T-cell (primary cell): Measurements from ENCODE around the gene CCL1. TPM values are rescaled to one million over a fixed set of nuclear protein-coding genes. Genes with fewer than 3 reads are reported as not detected.

Experiments used
- ATAC-seq, 4 experiments: fragments of 200-7000 bp in 3 of 4; fragments of 150-1000 bp in 1 of 4; cut with Tn5 transposase; replicated peaks in 1 of 4; 1 replicate in 3 of 4; 2 replicates in 1 of 4; pipeline ENCODE4 v1.10.0; 2021; ENCODE audit warnings: moderate library complexity in 3 of 4, mild to moderate bottlenecking in 2 of 4, moderate number of reproducible peaks in 1 of 4
- CTCF ChIA-PET, 2 donors: fragments of 300-600 bp; sonication (Branson Sonifier 250); formaldehyde crosslinking; loops; one replicate each; lab custom pipeline; 2022; ENCODE audit warnings: antibody characterized with exemption in 2 of 2; lab: Charles Lee
- POLR2A ChIA-PET, 2 donors: fragments of 300-600 bp; sonication (Branson Sonifier 250); formaldehyde crosslinking; loops; one replicate each; lab custom pipeline; 2022; ENCODE audit warnings: antibody characterized with exemption in 2 of 2; lab: Charles Lee
- DNase-seq, 35 experiments: peaks; one replicate each; pipeline versions ENCODE4 v3.0.0 to v3.0.0-alpha.2; 2013 to 2023
- H3K27ac ChIP-seq: one replicate; pipeline ENCODE4 v1.5.1; 2013; ENCODE audit warnings: low read length
- H3K27me3 ChIP-seq, 2 experiments: replicated peaks in 1 of 2; 1 replicate in 1 of 2; 2 replicates in 1 of 2; pipeline versions ENCODE4 v1.6.1 to v1.7.0; 2013; ENCODE audit warnings: low read length in 1 of 2, mixed read lengths in 1 of 2; ENCODE audit not compliant: control insufficient read depth in 2 of 2, insufficient read depth in 2 of 2; ENCODE audit errors: extremely low read depth in 1 of 2
- H3K36me3 ChIP-seq, 2 donors: 1 replicate in 1 of 2; 2 replicates in 1 of 2; pipeline versions ENCODE4 v1.6.1 to v1.7.0; 2013; ENCODE audit warnings: low read length in 1 of 2; ENCODE audit not compliant: control insufficient read depth in 2 of 2, insufficient read depth in 1 of 2; ENCODE audit errors: extremely low read depth in 1 of 2
- H3K4me1 ChIP-seq, 2 experiments: 1 replicate in 1 of 2; 2 replicates in 1 of 2; pipeline versions ENCODE4 v1.6.1 to v1.7.0; 2013; ENCODE audit warnings: low read length in 2 of 2, mixed read lengths in 1 of 2; ENCODE audit not compliant: insufficient read depth in 2 of 2, control insufficient read depth in 1 of 2; ENCODE audit errors: extremely low read depth in 1 of 2
- H3K4me3 ChIP-seq, 2 donors: 1 replicate in 1 of 2; 2 replicates in 1 of 2; pipeline versions ENCODE4 v1.5.1 to v1.7.0; 2013; ENCODE audit warnings: mild to moderate bottlenecking in 2 of 2, low read length in 1 of 2, moderate library complexity in 1 of 2; ENCODE audit not compliant: control insufficient read depth in 1 of 2; ENCODE audit errors: extremely low read depth in 1 of 2
- H3K9me3 ChIP-seq: 2 replicates; pipeline ENCODE4 v1.7.0; 2013
- H3K27ac Mint-ChIP-seq, 2 donors: one replicate each; pipeline ENCODE4 v1.8.0; 2020 to 2021; ENCODE audit warnings: mild to moderate bottlenecking in 2 of 2, mixed read lengths in 2 of 2
- H3K27me3 Mint-ChIP-seq, 2 donors: one replicate each; pipeline ENCODE4 v1.8.0; 2021 to 2022; ENCODE audit warnings: mixed read lengths in 2 of 2
- H3K36me3 Mint-ChIP-seq: one replicate; pipeline ENCODE4 v1.8.0; 2021; ENCODE audit warnings: mixed read lengths
- H3K4me1 Mint-ChIP-seq, 3 donors: one replicate each; pipeline ENCODE4 v1.8.0; 2020 to 2022; ENCODE audit warnings: mixed read lengths in 3 of 3, mild to moderate bottlenecking in 1 of 3
- H3K4me3 Mint-ChIP-seq, 3 donors: one replicate each; pipeline ENCODE4 v1.8.0; 2020 to 2022; ENCODE audit warnings: mild to moderate bottlenecking in 3 of 3, mixed read lengths in 3 of 3, moderate library complexity in 3 of 3
- H3K9me3 Mint-ChIP-seq, 3 donors: one replicate each; pipeline ENCODE4 v1.8.0; 2020 to 2022; ENCODE audit warnings: mixed read lengths in 3 of 3
- WGBS: methylation state at CpG from one replicate; pipeline ENCODE4 v1.1.5; 2013; ENCODE audit warnings: missing lambda C conversion rate; ENCODE audit not compliant: insufficient coverage; 5-methylcytosine and 5-hydroxymethylcytosine counted together
- total RNA-seq, 35 experiments: library from RNA in 6 of 35; stranded (reverse) in 6 of 35; fragments of 120-200 nt in 1 of 35; gene quantifications; one replicate each; pipeline versions ENCODE4 v1.2.1 to v1.2.4 and lab custom pipeline; 2013 to 2026

The CCL1 gene
- total RNA-seq, 5 donors from 2014 or later (not counting 1 experiment from before 2014, with no cell fraction given), result not detected

DNA sequence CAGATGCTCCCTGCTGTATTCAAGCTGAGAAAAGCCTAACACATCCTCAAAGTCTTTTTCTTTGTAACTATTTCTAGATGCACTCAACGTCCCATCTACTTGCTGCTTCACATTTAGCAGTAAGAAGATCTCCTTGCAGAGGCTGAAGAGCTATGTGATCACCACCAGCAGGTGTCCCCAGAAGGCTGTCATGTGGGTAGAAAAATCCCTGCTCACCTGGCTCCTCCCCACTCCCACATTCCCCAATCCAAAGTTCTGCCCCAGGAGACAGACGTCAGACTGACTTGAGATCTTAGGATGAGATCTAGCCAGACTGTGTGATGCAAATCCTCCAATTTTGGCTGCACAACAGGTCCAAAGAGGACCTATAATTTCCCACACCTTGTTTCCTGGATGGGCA, 5.6 kb downstream of the CCL1 start:
- no peak for ATAC-seq
- Histone ChIP-seq H3K9me3 (no peaks in the 10 kb centered on the region), H3K4me1 (peaks cover 0 to 2% of the 10 kb centered on the region in 2 experiments), H3K4me3 (no peak overlapping the region), H3K27ac (no peak overlapping the region), H3K36me3 (no peaks in the 10 kb centered on the region), H3K27me3 (peaks cover 0 to 12% of the 10 kb centered on the region in 2 experiments)
- Mint-ChIP-seq H3K27me3 (peaks cover 6 to 14% of the 10 kb centered on the region in 2 donors), H3K27ac (no peak overlapping the region), H3K4me3 (no peak overlapping the region), H3K4me1 (no peaks in the 10 kb centered on the region), H3K9me3 (peaks cover 0 to 4% (median 3%) of the 10 kb centered on the region in 3 donors), H3K36me3 (no peaks in the 10 kb centered on the region)
- WGBS, result no CpG with 5 or more reads among the region's 2 CpGs
- ChIA-PET POLR2A (no interaction called here), CTCF (no interaction called here)
- no peak for DNase-seq

GRCh38 chr17:34356194-34356593, 6.8 kb downstream of the CCL1 start, which contains the start of gene CCL13:
Gene CCL13, plus strand, starts transcription at chr17:34356480. Its CDS starts 47 bp downstream, at chr17:34356527.
- peaks cover 0 to 4% (median 3%) of the 10 kb centered on the region in 3 donors for H3K9me3 Mint-ChIP-seq
- no peak within 1 kb of the TSS for H3K4me3 Mint-ChIP-seq
- ChIA-PET CTCF (no interaction called here), POLR2A (no interaction called here)
- no peaks in the 10 kb centered on the region for H3K36me3 Mint-ChIP-seq
- 86% methylated on average over 5 of the region's 5 CpGs for WGBS
- Histone ChIP-seq H3K9me3 (no peaks in the 10 kb centered on the region), H3K4me3 (no peak within 1 kb of the TSS), H3K4me1 (peaks cover 0 to 2% of the 10 kb centered on the region in 2 experiments), H3K27me3 (peaks cover 0 to 9% of the 10 kb centered on the region in 2 experiments), H3K27ac (no peak within 1 kb of the TSS), H3K36me3 (no peaks in the 10 kb centered on the region)
- H3K27ac Mint-ChIP-seq, result no peak within 1 kb of the TSS
- DNase-seq (no peak), ATAC-seq (no peak)
- peaks cover 4 to 10% of the 10 kb centered on the region in 2 donors for H3K27me3 Mint-ChIP-seq
- H3K4me1 Mint-ChIP-seq, result no peaks in the 10 kb centered on the region

GRCh38 chr17:34354637-34355036, 8.4 kb downstream of the CCL1 start:
- peaks cover 4 to 10% of the 10 kb centered on the region in 2 donors for H3K27me3 Mint-ChIP-seq
- no peaks in the 10 kb centered on the region for H3K36me3 ChIP-seq
- H3K9me3 ChIP-seq, result no peaks in the 10 kb centered on the region
- DNase-seq (no peak), ATAC-seq (no peak)
- no peaks in the 10 kb centered on the region for H3K36me3 Mint-ChIP-seq
- H3K9me3 Mint-ChIP-seq, result peaks cover 0 to 4% (median 3%) of the 10 kb centered on the region in 3 donors
- H3K4me3 ChIP-seq, result no peak overlapping the region
- CTCF ChIA-PET, result interaction anchor here in 1 of 2 donors (0.7 kb wide), 2 partner anchors 897 to 1396 kb away, joined by 3 to 4 read pairs; no protein-coding TSS in a partner anchor
- no peak overlapping the region for H3K27ac ChIP-seq
- H3K27ac Mint-ChIP-seq, result no peak overlapping the region
- peaks cover 0 to 14% of the 10 kb centered on the region in 2 experiments for H3K27me3 ChIP-seq
- no peaks in the 10 kb centered on the region for H3K4me1 ChIP-seq
- no peak overlapping the region for H3K4me3 Mint-ChIP-seq
- POLR2A ChIA-PET, result no interaction called here
- no peaks in the 10 kb centered on the region for H3K4me1 Mint-ChIP-seq

DNA sequence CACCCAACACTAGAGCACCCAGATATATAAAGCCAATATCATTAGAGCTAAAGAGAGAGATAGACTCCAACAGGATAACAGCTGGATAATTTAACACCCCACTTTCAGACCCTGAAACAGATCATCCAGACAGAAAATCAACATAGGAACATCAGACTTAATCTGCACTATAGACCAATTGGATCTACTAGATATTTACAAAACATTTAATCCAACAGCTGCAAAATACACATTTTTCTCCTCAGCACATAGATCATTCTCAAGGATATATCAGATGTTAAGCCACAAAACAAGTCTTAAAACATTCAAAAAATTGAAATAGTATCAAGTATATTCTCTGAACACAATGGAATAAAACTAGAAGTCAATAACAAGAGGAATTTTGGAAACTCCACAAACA, 10.8 kb downstream of the CCL1 start:
- CTCF ChIA-PET, result no interaction called here

GRCh38 chr17:34351096-34351495, 11.9 kb downstream of the CCL1 start:
- peaks cover 10 to 11% of the 10 kb centered on the region in 2 donors for H3K27me3 Mint-ChIP-seq
- H3K4me1 ChIP-seq, result no peaks in the 10 kb centered on the region
- DNase-seq (no peak), ATAC-seq (no peak)
- no peaks in the 10 kb centered on the region for H3K36me3 ChIP-seq
- H3K27me3 ChIP-seq, result peaks cover 0 to 6% of the 10 kb centered on the region in 2 experiments
- POLR2A ChIA-PET, result no interaction called here
- H3K4me3 Mint-ChIP-seq, result no peak overlapping the region
- no peak overlapping the region for H3K27ac Mint-ChIP-seq
- WGBS, result no CpG with 5 or more reads among the region's 1 CpG
- H3K4me1 Mint-ChIP-seq, result no peaks in the 10 kb centered on the region
- no peak overlapping the region for H3K27ac ChIP-seq
- CTCF ChIA-PET, result no interaction called here
- H3K4me3 ChIP-seq, result no peak overlapping the region
- peaks cover 0 to 4% (median 3%) of the 10 kb centered on the region in 3 donors for H3K9me3 Mint-ChIP-seq
- H3K9me3 ChIP-seq, result no peaks in the 10 kb centered on the region
- H3K36me3 Mint-ChIP-seq, result no peaks in the 10 kb centered on the region

More for the DNA sequence above, 10.8 kb downstream of the CCL1 start:
- POLR2A ChIA-PET, result no interaction called here
- H3K9me3 Mint-ChIP-seq, result peaks cover 0 to 4% (median 3%) of the 10 kb centered on the region in 3 donors
- ATAC-seq, result no peak
- Histone ChIP-seq H3K4me3 (no peak overlapping the region), H3K9me3 (no peaks in the 10 kb centered on the region), H3K36me3 (no peaks in the 10 kb centered on the region), H3K4me1 (no peaks in the 10 kb centered on the region), H3K27ac (no peak overlapping the region), H3K27me3 (peaks cover 0 to 11% of the 10 kb centered on the region in 2 experiments)
- DNase-seq, result no peak
- H3K27ac Mint-ChIP-seq, result no peak overlapping the region
- no peaks in the 10 kb centered on the region for H3K4me1 Mint-ChIP-seq
- H3K27me3 Mint-ChIP-seq, result peaks cover 7 to 11% of the 10 kb centered on the region in 2 donors
- H3K4me3 Mint-ChIP-seq, result no peak overlapping the region
- no peaks in the 10 kb centered on the region for H3K36me3 Mint-ChIP-seq

DNA sequence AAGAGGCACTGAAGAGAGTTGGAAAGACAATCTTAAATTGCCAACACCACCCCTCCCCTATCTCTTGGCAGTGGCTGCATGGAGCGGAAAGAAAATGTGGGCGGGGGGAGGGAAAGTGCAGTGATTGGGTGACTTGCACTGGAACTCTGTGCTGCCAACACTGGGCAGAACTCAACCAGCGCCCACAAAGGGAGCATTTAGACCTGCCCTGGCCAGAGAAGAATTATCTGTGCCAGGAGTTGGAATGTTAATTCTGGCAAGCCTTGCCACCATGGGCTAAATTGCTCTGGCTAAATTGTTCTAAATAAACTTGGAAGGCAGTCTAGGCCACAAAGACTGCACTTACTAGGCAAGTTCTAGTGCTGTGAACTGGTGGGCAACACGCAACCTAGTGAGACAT, 13.3 kb downstream of the CCL1 start:
- H3K4me1 ChIP-seq, result no peaks in the 10 kb centered on the region
- DNase-seq, result no peak
- H3K27me3 ChIP-seq, result peaks cover 0 to 5% of the 10 kb centered on the region in 2 experiments
- H3K9me3 ChIP-seq, result no peaks in the 10 kb centered on the region
- H3K27ac ChIP-seq, result no peak overlapping the region
- ATAC-seq, result no peak
- H3K27me3 Mint-ChIP-seq, result peaks cover 14 to 15% of the 10 kb centered on the region in 2 donors
- H3K4me3 Mint-ChIP-seq, result no peak overlapping the region
- no peaks in the 10 kb centered on the region for H3K4me1 Mint-ChIP-seq
- peaks cover 0 to 4% (median 3%) of the 10 kb centered on the region in 3 donors for H3K9me3 Mint-ChIP-seq
- H3K27ac Mint-ChIP-seq, result no peak overlapping the region
- CTCF ChIA-PET, result no interaction called here
- POLR2A ChIA-PET, result no interaction called here
- H3K4me3 ChIP-seq, result no peak overlapping the region
- no peaks in the 10 kb centered on the region for H3K36me3 Mint-ChIP-seq
- WGBS, result 67% methylated on average over 1 of the region's 4 CpGs
- no peaks in the 10 kb centered on the region for H3K36me3 ChIP-seq

DNA sequence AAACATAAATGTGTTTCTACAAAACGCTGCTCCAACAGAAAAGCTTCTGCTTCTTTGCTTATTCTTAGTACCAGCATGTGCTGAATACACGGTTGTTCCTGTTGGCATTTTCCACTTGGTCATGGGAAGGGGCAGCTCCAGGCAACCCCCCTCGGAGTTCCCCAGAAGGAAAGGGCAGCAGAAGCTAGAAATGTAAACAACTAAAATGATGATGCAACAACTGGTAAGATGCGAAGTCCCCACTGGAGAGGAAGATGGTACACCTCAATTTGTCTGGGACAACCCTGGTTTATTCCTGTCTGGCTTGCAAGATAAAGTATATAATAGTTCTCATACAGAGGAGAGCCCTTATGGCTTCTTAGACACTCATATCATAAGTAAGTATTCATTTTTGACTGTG, 16.0 kb downstream of the CCL1 start:
- ChIA-PET CTCF (no interaction called here), POLR2A (no interaction called here)
- Mint-ChIP-seq H3K27me3 (peaks cover 27 to 29% of the 10 kb centered on the region in 2 donors), H3K4me3 (no peak overlapping the region), H3K27ac (no peak overlapping the region), H3K4me1 (no peaks in the 10 kb centered on the region), H3K36me3 (no peaks in the 10 kb centered on the region), H3K9me3 (no peaks in the 10 kb centered on the region)
- no peak overlapping the region for H3K27ac ChIP-seq
- H3K36me3 ChIP-seq, result no peaks in the 10 kb centered on the region
- peaks cover 0 to 5% of the 10 kb centered on the region in 2 experiments for H3K27me3 ChIP-seq
- 64% methylated on average over 3 of the region's 4 CpGs for WGBS
- no peak for ATAC-seq
- H3K9me3 ChIP-seq, result no peaks in the 10 kb centered on the region
- no peak for DNase-seq
- no peaks in the 10 kb centered on the region for H3K4me1 ChIP-seq
- H3K4me3 ChIP-seq, result no peak overlapping the region
